ENCODE measurements around the gene EML4. TPM values are rescaled to one million over a fixed set of nuclear protein-coding genes. Genes with fewer than 3 reads are reported as not detected.

EML4 gene
- total and polyA plus RNA-seq, 10 of the 15 experiments (the other 5 are each of a cell fraction or from before 2014, with no cell fraction given): 23.1 to 91.3 (median 77.4) TPM

GRCh38 chr2:42230891-42231290, 61.7 kb downstream of the EML4 start:
- Histone ChIP-seq H3K4me2 (ENCODE audit: control insufficient read depth, insufficient read depth) (no peak overlapping the region), H3K36me3 (ENCODE audit: control insufficient read depth in 2 of 2, insufficient read depth in 2 of 2, low read length in 1 of 2) (no peaks in the 10 kb centered on the region), H3K9me3 (replicated peaks; ENCODE audit: control insufficient read depth, insufficient read depth, low read length) (no peaks in the 10 kb centered on the region), H2AFZ (ENCODE audit: control insufficient read depth, low read depth, low read length) (no peak overlapping the region), H3K4me3 (no peak overlapping the region), H3K27me3 (replicated peaks in 1 of 2; ENCODE audit: control insufficient read depth in 2 of 2, insufficient read depth in 2 of 2, low read length in 1 of 2) (no peaks in the 10 kb centered on the region), H3K27ac (ENCODE audit: control insufficient read depth, insufficient read depth) (no peak overlapping the region), H3K9ac (ENCODE audit: control insufficient read depth, insufficient read depth, low read length) (no peak overlapping the region), H3K4me1 (ENCODE audit: control insufficient read depth, insufficient read depth, low read length) (no peaks in the 10 kb centered on the region), H3K79me2 (ENCODE audit: control insufficient read depth, insufficient read depth, low read length) (peaks cover 20% of the 10 kb centered on the region), H4K20me1 (ENCODE audit: control insufficient read depth, insufficient read depth) (no peaks in the 10 kb centered on the region)
- no TSS peak for BruUV-seq (replicated peaks)
- RAD21 ChIA-PET (ENCODE audit: unreplicated experiment): no interaction called here
- intact Hi-C loops (cut with micrococcal nuclease; ENCODE audit: unreplicated experiment) (no loop called here), in situ Hi-C loops (cut with MboI) (loop anchor here (10.0 kb wide), 1 partner anchor 136 kb away; no protein-coding TSS in a partner anchor)
- DNase-seq (ENCODE audit: low read depth, low spot score) (no peak), ATAC-seq (no peak), FAIRE-seq (no peak)
- POLR2A ChIA-PET: interaction anchor here (1.2 kb wide), 1 partner anchor 11 kb away, joined by 5 read pairs; no protein-coding TSS in a partner anchor
- 83% methylated on average over 3 of the region's 3 CpGs for WGBS (ENCODE audit: insufficient coverage, insufficient replicate concordance, low lambda C conversion rate, missing lambda C conversion rate)
- CTCF ChIA-PET: interaction anchor here (1.2 to 1.5 kb wide), 3 partner anchors 9 to 15 kb away, joined by 3 to 6 read pairs (median 4); no protein-coding TSS in a partner anchor
- SMC1A ChIA-PET (ENCODE audit: uncharacterized antibody, unreplicated experiment): interaction anchor here (1.2 to 3.6 kb wide), 3 partner anchors 10 to 135 kb away, joined by 3 to 19 read pairs (median 4); no protein-coding TSS in a partner anchor
- no peak for TF ChIP-seq TARDBP (IDR thresholded peaks at IDR 0.05; ENCODE audit: borderline replicate concordance)
- no peak for TF ChIP-seq FOXM1 (IDR thresholded peaks at IDR 0.05; ENCODE audit: low read depth, low read length)
- TF ChIP-seq HDAC6 (IDR thresholded peaks at IDR 0.05; ENCODE audit: unreplicated experiment): no peak
- TF ChIP-seq CEBPZ (IDR thresholded peaks at IDR 0.05; ENCODE audit: low read depth, low read length): no peak
